Body of pancreas (tissue), 4 donors: ENCODE measurements around the gene IQSEC1. TPM values are rescaled to one million over a fixed set of nuclear protein-coding genes. Genes with fewer than 3 reads are reported as not detected.

Experiments
- ATAC-seq: fragments of 150-250 bp; one replicate; pipeline ENCODE4 v1.9.1; 2016
- DNase-seq, 4 donors: peaks; one replicate each; pipeline ENCODE4 v3.0.0-alpha.2; 2019
- H3K27ac ChIP-seq, 4 donors: fragments of 200-600 bp; sonication (generic); 1 replicate in 3 of 4; 2 replicates in 1 of 4; pipeline versions ENCODE4 v1.5.1 to v1.6.1; 2016 to 2019; ENCODE audit warnings: mild to moderate bottlenecking in 1 of 4, mixed read lengths in 1 of 4, moderate library complexity in 1 of 4
- H3K27me3 ChIP-seq, 2 donors: fragments of 200-600 bp; sonication (generic); one replicate each; pipeline ENCODE4 v1.6.0; 2016; ENCODE audit warnings: mild to moderate bottlenecking in 1 of 2
- H3K36me3 ChIP-seq, 2 donors: fragments of 200-600 bp; sonication (generic); replicated peaks in 1 of 2; 2 replicates each; pipeline ENCODE4 v1.5.1; 2016; ENCODE audit warnings: low read depth in 2 of 2; ENCODE audit not compliant: insufficient read depth in 1 of 2
- H3K4me1 ChIP-seq: fragments of 200-600 bp; sonication (generic); one replicate; pipeline ENCODE4 v1.6.0; 2016
- H3K4me3 ChIP-seq, 2 donors: fragments of 200-600 bp; sonication (generic); 1 replicate in 1 of 2; 2 replicates in 1 of 2; pipeline ENCODE4 v1.5.1; 2016 to 2019
- H3K9me3 ChIP-seq, 3 donors: fragments of 200-600 bp; sonication (generic); 1 replicate in 2 of 3; 2 replicates in 1 of 3; pipeline ENCODE4 v1.5.1; 2016
- POLR2A ChIP-seq, 3 donors: fragments of 450-650 bp; IDR thresholded peaks; one replicate each; pipeline ENCODE4 v1.6.1; 2016; ENCODE audit warnings: antibody characterized with exemption in 3 of 3, mild to moderate bottlenecking in 2 of 3
- WGBS, 2 donors: methylation state at CpG; one replicate each; pipeline ENCODE4 v1.1.5; 2017; 5-methylcytosine and 5-hydroxymethylcytosine counted together
- intact Hi-C: fragments of 100-400 bp; cut with DNase I; formaldehyde crosslinking; loops from one replicate; pipeline ENCODE4 v1.15.1; 2023
- total RNA-seq, 2 donors: library from RNA; depleted of rRNA; stranded (reverse); fragments of >200 nt; gene quantifications; one replicate each; pipeline ENCODE4 v1.1.0, GENCODE V29; 2016
- TF ChIP-seq, protein P1 (sequence below), 7 experiments: fragments of 450-650 bp in 4 of 7; fragments of 200-600 bp in 3 of 7; sonication (generic) in 3 of 7; IDR thresholded peaks; one replicate each; pipeline ENCODE4 v1.5.1; 2016 to 2019; ENCODE audit warnings: antibody characterized with exemption in 7 of 7

IQSEC1 gene
- total RNA-seq, 2 donors from 2014 or later: 29.6 to 42.2 TPM

DNA sequence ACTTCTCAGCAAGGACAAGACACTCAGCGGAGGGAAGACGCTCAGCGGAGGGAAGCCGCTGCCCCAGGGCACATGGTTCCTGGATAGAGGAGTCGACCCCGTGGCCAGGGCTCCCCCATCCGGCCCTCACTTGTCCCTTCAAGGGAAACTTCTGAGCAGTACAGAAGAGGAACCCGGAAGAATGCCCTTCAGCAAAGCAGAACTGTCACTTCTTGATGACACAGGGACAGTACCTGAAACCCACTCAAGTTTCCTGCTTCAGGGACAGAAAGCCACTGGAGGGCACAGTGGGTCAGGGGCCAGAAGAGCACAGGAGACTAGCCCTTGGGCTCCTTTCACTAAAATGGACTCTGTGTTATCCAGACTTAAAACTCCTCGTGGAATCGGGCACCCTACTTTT, 134.1 kb downstream of the IQSEC1 start:
- ATAC-seq (no peak), DNase-seq (no peak)
- Histone ChIP-seq H3K27ac (no peak overlapping the region), H3K9me3 (no peaks in the 10 kb centered on the region), H3K36me3 (peaks cover 0 to 4% of the 10 kb centered on the region in 2 donors), H3K4me1 (peaks cover 22% of the 10 kb centered on the region), H3K27me3 (no peaks in the 10 kb centered on the region), H3K4me3 (no peak overlapping the region)
- TF ChIP-seq POLR2A (IDR thresholded peaks at IDR 0.05): no peak
- TF ChIP-seq, protein P1, sequence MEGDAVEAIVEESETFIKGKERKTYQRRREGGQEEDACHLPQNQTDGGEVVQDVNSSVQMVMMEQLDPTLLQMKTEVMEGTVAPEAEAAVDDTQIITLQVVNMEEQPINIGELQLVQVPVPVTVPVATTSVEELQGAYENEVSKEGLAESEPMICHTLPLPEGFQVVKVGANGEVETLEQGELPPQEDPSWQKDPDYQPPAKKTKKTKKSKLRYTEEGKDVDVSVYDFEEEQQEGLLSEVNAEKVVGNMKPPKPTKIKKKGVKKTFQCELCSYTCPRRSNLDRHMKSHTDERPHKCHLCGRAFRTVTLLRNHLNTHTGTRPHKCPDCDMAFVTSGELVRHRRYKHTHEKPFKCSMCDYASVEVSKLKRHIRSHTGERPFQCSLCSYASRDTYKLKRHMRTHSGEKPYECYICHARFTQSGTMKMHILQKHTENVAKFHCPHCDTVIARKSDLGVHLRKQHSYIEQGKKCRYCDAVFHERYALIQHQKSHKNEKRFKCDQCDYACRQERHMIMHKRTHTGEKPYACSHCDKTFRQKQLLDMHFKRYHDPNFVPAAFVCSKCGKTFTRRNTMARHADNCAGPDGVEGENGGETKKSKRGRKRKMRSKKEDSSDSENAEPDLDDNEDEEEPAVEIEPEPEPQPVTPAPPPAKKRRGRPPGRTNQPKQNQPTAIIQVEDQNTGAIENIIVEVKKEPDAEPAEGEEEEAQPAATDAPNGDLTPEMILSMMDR (IDR thresholded peaks at IDR 0.05): no peak
- whole genome bisulfite sequencing, 2 donors: 81 to 89% methylated on average over 9 to 10 of the region's 10 CpGs
- intact Hi-C loops: no loop called here

DNA sequence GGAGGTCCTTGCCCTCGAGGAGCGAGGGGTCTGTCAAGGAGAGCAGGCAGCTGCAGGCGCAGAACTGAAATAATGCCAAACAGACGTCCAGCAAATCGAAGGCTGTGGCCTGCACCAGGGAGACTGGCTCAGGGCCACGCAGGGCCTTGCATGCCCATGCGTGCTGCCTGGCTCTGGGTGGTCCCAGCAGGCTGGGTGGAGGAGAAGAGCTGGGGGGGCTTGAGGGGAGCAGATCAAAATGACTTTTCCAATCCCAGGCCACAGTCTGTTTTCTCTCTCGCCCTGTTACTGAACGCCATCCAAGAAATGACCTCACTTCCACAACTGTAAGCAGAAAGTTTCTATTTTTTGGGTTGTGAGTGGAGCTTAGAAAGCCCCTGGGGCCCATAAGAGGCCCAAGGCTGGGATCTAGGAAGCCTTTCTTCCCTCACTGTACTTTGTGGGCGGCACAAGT, 134.9 kb downstream of the IQSEC1 start:
- WGBS, 2 donors: 78 to 84% methylated on average over 5 to 10 of the region's 10 CpGs
- TF ChIP-seq POLR2A (IDR thresholded peaks at IDR 0.05): no peak
- TF ChIP-seq, protein P1 (IDR thresholded peaks at IDR 0.05): no peak
- intact Hi-C loops: no loop called here
- ATAC-seq (no peak), DNase-seq (no peak)
- H3K27me3 ChIP-seq: no peaks in the 10 kb centered on the region
- H3K4me1 ChIP-seq: peaks cover 20% of the 10 kb centered on the region
- H3K9me3 ChIP-seq: no peaks in the 10 kb centered on the region
- peaks cover 0 to 4% of the 10 kb centered on the region in 2 donors for H3K36me3 ChIP-seq
- H3K4me3 ChIP-seq: no peak overlapping the region
- no peak overlapping the region for H3K27ac ChIP-seq

DNA sequence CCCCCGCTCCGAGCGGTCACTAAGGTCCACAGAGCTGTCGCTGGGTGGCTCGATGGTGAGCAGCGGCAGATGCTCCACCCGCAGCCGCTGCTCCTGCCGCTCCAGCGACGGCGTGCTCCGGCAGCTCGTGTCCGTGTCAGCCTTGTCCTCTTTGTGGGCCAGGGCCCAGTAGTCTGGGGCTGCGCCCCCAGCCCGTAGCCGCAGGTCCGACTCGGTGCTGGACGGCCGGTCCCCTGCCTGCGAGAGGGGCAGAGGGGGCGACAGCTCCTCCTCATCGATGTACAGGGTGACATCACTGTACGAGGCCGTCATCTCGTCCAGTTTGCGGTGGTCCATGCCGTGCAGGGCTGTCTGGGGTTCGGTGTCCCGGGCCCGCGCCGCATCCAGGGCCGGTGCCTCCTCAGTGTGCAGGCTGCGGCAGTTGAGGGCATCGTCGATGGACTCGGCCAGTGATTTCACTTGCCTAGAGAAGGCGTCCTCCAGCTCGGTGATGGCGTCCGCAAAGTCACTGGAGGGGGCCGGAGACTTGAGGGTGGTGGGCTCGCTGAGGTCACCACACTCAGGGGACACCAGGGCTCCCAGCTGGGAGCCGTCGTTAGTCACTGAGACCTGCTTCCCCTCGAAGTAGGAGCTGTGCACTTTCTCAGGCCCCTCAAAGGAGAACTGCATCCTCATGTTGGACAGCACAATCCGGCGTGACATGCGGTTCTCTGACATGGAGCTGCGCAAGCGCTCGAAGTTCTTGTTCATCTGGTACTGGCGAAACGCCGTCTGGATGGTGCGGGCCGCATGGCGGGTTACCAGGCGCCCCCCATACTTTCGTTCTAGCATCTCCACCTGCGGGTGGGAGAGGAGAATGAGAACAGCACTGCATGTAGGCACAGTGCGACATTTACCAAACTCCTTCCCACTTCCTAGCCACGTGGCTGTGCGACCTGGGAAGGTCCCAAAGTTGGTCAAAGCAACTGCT, 137.1 kb downstream of the IQSEC1 start:
- ATAC-seq: no peak
- TF ChIP-seq, protein P1 (IDR thresholded peaks at IDR 0.05): no peak
- no peak for TF ChIP-seq POLR2A (IDR thresholded peaks at IDR 0.05)
- no peak overlapping the region for H3K4me3 ChIP-seq
- intact Hi-C loops: no loop called here
- 96% methylated on average over 26 to 60 of the region's 67 CpGs for WGBS, 2 donors
- peaks cover 20% of the 10 kb centered on the region for H3K4me1 ChIP-seq
- no peak overlapping the region for H3K27ac ChIP-seq
- DNase-seq: no peak
- H3K27me3 ChIP-seq: no peaks in the 10 kb centered on the region
- H3K9me3 ChIP-seq: no peaks in the 10 kb centered on the region
- peaks cover 0 to 4% of the 10 kb centered on the region in 2 donors for H3K36me3 ChIP-seq

DNA sequence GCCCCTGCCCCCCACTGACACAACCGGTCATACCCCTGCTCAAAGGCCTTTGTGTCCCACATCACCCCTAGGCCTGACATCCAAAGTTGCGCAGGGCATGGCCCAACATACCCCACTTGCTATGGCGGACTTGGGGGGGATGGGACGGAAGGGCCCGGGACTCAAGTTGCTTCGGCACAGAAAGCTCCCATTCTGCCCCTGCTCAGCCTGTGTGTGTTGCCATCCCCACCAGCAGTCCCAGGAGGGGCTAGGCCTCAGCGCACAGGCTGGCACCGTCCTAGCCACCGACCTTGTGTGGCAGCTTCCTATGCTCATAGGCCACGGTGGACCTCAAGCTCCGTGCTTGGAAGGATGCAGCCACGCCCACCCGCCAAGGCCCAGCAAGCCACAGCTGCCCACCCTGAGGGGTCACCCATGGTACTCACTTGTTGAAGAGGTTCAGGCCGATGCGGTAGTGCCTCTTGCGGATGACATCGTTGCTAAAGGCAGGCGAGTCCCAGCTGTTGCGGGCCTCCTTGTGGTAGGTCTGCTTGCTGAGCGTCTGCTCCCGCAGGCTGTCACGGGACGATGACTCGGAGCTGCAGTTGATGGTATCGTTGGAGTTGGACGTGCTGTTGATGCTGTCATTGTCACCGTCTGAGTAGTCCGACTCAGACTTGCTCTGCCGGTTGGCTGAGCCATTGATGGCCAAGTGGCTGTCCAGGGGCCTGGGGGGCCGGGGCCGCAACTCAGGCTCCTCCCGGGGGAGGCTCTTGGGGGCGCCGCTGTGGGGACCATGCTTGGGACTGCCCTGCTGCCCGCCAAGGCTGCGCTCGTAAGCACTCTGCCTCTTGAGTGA, 138.0 kb downstream of the IQSEC1 start:
- H3K36me3 ChIP-seq: peaks cover 0 to 4% of the 10 kb centered on the region in 2 donors
- peaks cover 20% of the 10 kb centered on the region for H3K4me1 ChIP-seq
- WGBS, 2 donors: 93 to 95% methylated on average over 9 to 32 of the region's 37 CpGs
- H3K4me3 ChIP-seq: no peak overlapping the region
- H3K27ac ChIP-seq: peak overlapping the region in 3 of 4 donors; percentile 17 to 32 (median 19)
- DNase-seq (no peak), ATAC-seq (no peak)
- H3K27me3 ChIP-seq: no peaks in the 10 kb centered on the region
- intact Hi-C loops: no loop called here
- no peaks in the 10 kb centered on the region for H3K9me3 ChIP-seq
- TF ChIP-seq, protein P1 (IDR thresholded peaks at IDR 0.05): no peak
- TF ChIP-seq POLR2A (IDR thresholded peaks at IDR 0.05): no peak
